GM21447 (cell line): ENCODE measurements around the gene TGFBR3L.
A peak's percentile ranks its signal among the peaks of the same experiment; 100 is the strongest.

Source experiments
- ATAC-seq: cut with Tn5 transposase; IDR thresholded peaks from one replicate; pipeline ENCODE4 v1.9.1; 2021; ENCODE audit not compliant: unreplicated experiment

The TGFBR3L gene

DNA sequence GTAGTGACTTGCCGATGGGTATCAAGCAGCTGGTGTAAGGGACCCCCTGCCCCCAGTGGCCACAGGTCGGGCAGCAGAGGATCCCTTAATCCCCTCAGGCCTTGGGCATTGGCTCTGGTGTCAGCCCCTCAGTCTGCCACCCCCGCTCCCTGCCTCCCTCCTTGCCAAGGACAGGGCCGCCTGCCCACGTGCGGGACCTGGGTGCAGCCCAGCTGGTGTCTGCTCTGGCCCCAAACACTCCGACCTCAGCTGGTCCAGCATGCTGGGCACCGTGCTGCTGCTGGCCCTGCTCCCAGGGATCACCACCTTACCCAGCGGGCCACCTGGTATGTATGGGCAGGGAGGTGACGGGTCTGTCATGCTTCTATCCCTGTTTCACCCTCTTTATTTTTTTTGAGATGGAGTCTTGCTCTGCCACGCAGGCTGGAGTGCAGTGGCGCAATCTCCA, at the start of gene TGFBR3L:
Gene TGFBR3L, plus strand, starts transcription at position 233 of the 448 bp plus-strand sequence.
- ATAC-seq: no peak

DNA sequence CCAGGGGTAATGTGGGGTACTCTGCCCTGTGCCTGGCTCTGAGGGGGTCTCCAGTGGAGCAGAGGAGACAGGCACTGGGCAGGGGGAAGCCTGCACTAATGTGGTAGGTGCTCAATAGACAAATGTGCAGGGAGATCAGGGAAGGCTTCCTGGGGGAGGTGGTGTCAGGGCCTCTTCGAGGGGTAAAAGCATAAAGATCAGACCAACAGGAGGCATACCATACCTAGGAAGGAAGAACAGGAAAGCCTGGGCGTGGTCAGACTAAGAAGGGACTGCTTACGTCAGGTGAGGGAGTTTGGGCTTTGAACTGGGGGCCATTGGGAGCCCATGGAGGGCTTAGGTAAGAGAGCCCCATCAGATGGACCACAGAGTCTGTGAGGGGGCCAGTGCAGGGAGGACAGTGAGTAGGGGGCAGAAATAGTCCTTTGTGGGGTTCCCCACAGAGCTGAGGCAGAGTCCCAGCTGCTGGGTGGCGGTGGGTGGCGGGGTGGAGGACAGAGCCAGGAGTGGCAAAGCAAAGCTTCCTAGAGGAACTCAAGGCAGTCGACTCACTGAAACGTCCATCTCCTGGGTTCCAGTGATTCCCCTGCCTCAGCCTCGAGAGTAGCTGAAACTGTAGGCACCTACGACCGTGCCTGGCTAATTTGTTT, 49.2 kb upstream of the TGFBR3L start:
- no peak for ATAC-seq

DNA sequence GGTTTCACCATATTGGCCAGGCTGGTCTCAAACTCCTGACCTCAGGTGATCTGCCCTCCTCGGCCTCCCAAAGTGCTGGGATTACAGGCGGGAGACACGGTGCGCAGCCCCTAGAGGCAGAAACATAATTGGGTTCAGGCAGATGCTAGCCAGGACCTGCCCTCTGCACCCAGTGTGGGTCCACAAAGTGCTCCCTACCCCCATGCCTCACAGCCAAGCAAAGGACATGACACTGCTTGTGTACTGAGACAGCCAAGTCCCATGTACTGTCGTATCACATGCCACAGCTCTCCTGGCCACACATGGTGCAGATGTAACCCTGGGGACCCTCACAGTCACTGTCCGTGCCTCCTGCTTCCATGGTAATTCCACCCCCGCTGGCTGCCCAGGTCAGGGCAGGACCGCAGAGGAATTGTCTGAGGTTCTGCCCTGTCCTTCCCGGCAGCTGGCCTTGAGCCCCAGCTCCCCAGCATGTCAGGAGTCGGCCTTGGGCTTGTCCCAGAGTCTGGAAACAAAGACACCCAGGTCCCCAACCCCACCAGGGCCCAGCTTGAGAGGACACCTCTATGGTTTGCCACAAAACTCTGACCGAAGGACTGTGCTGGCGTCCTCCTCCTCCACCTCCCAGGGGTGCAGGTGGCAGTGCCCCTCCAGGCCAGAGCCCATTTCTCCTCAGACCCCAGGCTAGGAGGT, 48.1 kb upstream of the TGFBR3L start:
- no peak for ATAC-seq

DNA sequence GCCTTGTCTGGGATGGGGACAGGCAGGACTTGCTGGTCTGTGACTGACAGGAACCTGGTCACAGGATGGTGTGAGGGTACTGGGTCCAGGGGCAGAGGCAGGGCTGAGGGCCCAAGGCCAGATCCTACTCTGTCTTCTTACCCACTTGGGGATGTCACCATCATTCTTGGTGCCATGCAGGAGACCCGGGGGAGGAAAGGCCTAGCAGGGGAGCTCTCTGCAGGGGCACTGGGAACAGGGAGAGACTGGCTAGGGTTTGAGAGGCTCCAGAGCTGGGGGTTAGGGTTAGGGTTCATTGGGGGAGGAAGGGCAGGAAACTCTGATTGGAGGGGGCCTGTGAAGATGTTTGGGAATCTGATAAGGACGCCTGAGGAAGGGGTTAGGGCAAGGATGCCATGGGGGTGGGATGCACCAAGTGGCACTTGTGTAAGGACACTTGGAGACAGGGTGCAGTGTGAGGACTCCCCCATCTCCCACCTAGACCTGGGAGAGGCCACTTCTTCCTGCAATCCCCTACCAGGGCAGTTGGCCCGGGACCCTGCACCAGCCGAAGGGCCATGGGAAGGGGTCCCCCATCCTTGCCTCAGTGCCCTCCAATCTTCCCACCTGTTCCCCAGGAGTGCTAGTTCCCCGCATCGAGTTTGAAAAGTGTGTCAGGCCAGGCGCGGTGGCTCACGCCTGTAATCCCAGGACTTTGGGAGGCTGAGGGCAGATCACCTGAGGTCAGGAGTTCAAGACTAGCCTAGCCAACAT, 47.4 kb upstream of the TGFBR3L start:
- ATAC-seq: no peak

DNA sequence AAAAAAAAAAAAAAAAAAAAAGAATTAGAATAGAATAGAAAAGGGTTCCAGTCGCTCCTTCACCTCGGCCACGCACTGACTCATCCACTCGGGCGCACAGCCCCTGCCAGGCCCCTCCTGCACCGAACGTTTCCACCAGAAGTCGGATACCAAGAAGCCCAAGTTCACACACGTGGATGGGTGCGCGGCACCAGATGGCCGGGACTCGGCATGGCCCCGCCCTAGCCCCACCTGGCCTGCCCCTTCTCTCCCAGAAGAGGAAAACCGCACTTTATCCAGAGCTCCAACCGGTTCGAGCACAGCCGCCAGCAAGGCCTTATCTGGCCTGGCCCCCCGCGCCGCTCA, 46.3 kb upstream of the TGFBR3L start:
- no peak for ATAC-seq

DNA sequence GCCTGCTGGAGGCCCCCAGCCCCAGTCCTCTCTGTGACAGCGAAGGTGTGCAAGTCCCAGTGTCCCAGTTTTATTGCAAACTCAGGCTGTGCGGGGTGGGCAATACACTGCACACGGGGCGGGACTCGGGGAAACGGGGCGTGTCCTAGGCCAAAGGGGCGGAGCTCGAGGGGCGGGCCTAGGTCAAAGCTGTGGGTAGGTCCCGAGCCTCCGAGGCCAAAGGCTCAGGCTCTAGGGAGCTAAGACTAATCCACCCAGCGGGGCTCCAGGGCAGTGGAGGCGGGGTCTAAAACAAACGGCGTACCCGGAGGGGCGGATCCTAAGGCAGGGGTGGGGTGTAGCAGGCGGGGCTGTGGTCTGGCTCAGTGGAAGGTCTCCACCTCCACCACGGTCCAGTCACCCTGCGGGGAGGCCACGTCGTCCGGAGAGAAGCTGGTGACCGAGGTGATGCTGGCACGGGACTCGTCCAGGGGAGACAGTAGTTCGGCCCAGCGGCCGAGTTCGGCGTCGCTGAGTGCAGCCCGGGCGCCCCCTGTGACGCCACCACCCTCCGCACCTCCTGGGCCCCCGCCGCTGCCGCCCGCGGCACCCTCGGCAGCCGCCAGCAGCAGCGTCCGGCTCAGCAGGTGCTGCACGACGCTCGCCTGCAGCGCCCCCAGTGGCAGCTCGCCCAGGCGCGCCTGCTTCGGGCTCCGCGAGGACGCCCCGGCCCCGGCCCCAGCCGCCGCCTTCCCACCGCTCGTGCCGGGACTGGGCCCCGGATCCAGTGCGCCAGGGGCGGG, 45.8 kb upstream of the TGFBR3L start:
- peak; percentile 53 for ATAC-seq

DNA sequence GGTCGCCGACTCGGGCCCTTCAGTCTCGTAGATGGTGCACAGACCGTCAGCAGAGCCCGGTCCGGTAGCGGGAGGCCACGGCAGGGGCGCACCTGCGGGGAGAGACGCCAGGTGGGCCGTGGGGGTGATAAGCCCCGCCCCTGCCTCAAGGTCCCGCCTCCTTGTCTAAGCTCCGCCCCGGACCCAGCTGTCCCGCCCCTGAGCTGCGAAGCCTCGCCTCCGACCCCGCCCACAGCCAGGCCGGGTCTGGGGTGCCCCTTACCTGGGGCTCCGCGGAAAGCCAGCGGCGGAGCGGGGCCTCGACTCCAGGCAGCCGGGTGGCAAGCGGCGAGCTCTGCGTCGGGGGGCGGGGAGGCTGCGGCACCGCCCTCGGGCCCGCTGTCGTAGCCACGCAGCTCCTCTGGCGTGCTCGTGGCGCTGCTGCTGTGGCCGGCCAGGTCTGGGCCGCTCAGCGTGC, 45.1 kb upstream of the TGFBR3L start:
- peak; percentile 36 for ATAC-seq

DNA sequence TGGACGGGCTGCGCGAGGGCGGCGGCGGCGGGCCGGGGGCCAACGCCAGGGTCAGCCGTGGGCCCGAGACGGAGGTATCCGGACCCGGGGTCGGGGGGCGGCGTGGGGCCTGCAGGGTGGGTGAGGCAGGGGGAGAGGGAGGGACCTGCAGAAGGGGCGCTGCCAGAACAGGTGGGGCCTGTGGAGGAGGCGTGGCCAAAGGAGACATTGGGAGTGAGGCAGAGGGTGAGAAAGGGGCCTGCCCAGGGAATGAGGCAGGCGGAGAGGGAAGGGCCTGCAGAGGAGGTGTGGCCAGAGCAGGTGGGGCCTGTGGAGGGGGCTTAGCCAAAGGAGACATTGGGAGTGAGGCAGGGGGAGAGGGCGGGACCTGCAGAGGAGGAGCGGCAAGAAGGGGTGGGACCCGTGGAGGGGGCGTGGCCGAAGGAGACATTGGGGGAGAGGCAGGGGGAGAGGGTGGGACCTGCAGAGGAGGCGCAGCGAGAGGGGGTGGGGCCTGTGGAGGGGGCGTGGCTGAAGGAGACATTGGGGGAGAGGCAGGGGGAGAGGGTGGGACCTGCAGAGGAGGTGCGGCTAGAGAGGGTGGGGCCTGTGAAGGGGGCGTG, 44.6 kb upstream of the TGFBR3L start:
- no peak for ATAC-seq

DNA sequence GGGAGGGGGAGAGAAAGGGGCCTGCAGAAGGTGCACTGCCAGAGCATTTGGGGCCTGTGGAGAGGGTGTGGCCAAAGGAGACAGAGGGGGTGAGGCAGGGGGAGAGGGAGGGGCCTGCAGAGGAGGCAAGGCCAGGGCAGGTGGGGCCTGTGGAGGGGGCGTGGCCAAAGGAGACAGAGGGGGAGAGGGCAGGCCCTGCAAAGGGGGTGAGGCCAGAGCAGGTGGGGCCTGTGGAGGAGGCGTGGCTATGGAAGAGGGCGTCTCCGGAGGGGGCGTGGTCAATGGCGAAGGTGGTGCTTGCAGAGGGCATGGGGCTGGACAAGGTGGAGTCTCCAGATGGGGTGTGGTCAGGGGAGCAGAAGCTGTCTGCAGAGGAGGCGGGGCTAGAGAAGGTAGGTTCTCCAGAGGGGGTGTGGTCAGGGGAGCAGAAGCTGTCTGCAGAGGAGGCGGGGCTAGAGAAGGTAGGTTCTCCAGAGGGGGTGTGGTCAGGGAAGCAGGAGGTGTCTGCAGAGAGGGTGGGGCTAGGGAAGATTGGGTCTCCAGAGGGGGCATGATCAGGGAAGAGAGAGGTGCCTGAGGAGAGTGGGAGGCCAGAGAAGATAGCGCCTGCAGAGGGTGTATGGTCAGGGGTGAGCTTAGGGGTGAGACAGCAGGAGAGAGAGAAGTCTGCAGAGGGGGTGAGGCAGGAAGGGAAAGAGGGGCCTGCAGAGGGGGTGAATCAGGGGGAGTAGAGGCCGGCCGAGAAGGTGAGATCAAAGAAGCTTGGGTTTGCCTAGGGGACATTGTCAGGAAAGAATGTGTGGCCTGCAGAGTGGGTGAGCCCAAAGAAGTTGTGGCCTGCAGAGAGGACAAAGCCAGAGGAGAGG, 43.8 kb upstream of the TGFBR3L start:
- no peak for ATAC-seq

DNA sequence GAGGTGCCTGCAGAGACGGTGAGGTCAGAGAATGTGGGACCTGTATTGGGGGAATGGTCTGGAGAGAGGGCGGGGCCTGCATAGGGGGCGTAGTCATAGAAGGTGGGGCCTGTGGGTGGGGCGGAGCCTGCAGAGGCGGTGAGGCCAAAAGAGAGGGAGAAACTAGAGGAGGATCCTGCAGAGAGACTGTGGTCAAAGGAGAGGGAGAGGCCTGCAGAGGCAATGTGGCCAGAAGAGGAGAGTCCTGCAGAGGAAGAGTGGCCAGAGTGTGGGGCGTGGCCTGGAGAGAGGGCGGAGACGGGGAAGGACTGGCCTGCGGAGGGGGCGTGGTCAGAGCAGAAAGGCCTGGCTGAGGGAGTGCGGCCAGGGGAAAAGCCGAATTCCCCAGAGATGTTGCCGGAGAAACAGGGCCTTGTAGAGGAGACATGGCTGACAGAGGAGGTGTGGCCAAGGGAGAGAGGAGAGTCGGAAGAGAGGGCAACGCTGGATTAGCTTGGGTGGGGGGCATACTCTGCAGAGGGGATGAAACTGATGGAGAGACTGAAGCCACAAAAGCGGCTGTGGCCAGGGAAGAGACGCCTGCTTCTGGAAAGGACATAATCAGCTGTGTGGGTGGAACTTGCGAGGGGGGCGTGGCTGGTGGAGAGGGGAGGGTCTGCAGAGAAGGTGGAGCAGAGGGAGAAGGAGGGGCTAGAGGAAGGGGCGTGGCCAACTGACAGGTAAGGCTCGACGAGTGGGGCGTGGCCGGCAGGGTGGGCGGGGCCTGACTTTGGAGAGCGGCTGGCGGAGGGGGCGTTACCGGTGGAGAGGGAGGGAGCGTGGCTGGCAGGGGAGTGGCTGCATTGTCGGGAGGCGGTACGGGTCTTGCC, 43.0 kb upstream of the TGFBR3L start:
- ATAC-seq: no peak

DNA sequence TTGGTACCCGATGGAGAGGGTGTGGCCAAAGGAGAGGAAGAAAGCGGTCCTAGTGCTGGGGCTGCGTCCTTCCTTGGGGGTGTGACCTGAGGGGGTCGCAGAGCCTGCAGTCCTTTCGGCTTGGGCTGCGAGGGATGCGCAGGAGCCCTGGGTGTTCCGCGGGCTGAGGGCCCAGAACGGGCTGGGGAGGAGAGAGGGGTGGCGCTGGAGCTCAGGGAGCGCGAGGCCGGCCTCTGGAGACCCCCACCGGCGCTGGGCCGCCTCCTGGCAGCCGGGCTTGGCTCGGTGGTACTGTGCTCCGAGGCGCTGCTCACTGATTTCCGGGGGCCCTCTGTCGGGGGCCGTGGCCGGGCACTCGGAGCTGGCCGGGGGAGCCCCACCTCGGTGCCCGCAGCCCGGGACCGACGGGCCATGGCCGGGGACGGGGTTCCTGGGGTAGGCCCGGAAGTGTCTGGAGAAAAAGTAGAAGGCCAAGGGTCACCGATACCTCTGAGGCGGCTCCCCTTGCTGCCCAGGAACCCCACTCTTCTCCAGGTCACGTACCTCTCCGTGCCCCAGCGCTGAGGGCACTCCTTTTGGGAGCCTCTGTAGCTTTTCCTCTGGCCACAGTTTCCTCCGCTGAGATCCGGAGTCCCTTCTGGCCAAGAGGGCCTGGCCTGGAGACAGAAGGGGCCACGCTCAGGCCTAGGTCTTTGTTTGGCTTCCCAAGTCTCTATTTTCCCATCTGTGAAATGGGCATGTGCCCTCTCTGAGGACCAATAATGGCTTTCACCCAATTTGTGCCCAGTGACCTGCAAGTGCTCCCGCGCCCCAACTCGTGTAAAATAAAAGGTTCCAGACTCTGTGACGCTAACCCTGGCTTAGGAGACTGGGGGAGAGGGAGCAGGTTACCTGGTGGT, 42.1 kb upstream of the TGFBR3L start:
- no peak for ATAC-seq

DNA sequence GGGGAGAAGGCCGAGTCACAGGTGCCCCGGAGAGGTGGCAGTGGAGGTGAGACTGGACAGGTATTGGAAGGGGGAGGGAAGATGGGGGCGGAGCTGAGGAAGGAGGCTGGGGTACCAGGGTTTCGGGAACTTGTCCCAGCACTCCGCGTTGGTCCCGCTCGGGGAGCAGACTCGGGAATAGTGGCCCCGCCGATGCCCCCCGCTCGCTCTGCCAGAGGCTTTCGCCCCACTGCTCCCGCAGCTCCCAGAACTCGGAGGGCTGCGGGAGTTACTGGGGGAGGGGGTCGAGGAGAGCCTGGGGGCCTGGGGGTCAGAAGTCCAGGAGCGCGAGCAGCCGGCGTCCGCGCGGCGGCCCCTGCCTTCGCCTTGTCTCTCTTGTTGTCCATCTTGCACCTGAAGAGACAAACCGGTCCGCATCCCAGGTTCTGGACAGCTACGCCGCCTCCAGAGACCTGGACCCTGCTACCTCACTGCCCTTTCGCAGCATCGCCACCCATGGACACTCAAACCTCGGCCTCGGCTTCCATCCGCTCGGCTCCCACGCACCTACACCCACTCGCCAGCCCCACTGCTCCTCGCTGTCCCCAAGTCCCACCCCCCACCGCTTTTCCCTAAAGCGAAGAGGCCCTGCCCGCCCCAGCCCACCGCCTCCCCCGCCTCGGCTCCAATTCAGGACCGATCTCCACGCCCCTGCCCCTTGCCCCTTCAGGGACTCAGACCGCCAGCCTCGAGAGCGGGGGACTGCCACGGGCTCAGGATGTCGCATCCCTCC, 41.1 kb upstream of the TGFBR3L start:
- ATAC-seq: no peak

DNA sequence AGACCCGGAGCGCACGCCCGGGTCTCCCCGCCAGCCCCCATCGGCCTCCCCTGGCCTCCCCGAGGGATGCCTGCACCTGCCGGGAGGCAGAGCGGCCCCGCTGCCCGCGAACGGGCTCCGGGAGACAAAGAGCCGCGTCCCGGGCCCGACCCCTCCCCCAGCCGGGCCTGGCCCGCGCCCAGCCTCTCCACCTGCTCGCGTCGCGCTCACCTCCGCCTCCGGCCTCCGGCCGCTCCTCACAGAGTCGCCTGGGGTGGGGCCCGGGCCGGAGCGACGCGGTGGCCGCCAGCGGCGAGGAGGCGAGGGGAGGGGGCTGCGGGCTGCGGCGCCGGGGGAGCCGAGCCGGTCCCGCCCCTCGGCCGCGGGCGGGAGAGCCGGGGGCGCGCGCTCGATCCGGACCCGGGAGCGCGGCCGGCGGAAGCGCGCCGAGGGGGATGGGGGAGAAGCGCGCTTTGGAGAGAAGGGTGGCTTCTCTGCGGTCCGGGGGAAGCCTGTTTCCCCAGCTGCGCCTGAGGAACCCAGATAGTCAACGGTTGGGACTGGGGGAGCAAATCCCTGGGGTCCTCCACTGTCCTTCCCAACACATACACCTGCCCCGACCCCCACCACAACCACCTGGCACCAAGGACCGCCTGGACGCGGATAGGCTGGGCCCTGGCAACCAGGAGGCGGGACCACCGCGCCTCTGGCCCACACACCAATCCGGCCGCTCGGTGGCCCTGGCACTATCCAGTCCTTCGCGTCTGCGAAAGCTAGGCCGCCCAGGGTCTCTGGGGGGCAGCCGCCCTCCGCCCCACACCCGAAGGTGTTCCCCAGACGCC, 40.3 kb upstream of the TGFBR3L start, which contains the start of gene PRR36:
Gene PRR36, minus strand, starts transcription at position 315 of the 821 bp plus-strand sequence. CDS start 701 bp downstream, outside the sequence.
- ATAC-seq: no peak

DNA sequence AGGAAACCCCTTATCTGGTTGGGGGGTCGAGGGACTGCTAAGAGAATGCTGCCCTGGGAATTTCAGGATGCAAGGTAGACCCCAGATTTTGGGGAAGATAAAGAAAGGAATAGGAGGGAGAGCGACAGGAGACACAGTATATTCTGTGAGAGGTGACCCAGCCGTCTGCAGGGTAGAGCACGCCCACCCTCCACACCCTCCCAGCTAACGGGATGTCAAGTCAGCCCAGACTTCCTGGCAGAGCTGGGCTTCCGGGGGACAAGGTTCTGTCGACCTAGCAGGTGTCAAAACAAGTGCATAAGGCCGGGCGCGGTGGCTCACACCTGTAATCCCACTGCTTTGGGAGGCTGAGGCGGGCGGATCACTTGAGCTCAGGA, 39.7 kb upstream of the TGFBR3L start:
- ATAC-seq: no peak

DNA sequence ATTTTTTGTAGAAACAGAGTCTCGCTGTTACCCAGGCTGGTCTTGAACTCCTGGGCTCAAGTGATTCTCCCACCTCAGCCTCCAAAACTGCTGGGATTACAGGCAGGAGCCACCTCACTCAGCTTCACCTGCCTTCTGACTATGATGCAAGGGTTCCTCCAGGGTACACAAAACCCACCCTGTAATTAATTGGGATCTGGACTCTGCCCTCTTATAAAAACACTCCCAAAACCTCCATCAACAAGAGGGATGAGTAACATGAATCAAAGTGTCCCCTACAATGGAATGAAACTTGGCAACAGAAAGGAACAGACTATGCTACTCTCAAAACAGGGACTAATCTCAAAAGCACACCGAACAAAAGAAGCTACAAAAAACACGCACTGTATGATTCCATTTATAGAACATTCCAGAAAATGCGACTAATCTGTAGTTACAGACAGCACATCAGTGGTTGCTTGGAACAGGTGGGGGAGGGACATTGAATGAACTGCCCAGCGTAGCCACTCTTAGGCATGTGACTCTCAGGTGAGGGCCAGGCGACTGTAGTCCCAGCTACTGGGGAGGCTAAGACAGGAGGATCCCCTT, 37.3 kb upstream of the TGFBR3L start:
- no peak for ATAC-seq
